ENCODE results near the gene CEBPG.

The CEBPG gene

GRCh38 chr19:33349319-33350289, 23.9 kb upstream of the CEBPG start:
- TF ChIP-seq CTCF (IDR thresholded peaks at IDR 0.05; ENCODE audit: borderline replicate concordance, insufficient read depth, low read depth, low read length): no peak
- no peak overlapping the region for H3K4me3 ChIP-seq (ENCODE audit: low read depth, low read length)

DNA sequence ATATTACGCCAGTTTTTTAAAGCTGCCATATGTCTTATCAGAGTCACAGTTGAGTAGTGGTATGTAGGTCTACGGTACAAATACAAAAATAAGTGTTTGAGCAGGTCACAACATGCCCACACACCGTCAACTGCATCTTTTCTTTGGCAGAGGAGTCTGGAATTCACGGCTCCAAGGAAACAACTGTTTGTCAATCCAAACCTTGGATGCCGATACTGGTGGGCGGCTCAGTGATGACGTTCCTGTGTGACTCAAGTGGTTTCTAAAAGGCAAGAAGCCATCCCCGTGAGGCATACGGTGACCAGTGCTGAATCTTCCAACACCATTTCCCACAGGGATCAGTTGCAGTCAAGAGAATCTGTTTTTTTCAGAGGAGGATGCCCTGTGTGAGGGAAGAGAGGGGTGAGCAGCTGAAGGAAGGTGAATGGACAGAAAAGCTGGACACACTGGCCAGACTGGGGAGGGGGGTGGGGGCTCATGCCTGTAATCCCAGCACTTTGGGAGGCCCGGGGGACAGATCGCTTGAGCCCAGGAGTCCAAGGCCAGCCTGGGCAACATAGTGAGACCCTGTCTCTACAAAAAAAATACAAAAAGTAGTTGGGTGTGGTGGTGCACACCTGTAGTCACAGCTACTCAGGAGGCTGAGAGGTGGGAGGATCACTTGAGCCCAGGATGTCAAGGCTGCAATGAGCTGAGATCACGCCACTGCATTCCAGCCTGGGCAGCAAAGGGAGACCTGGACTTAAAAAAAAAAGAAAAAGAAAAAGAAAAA, 22.8 kb upstream of the CEBPG start:
- no peak overlapping the region for H3K4me3 ChIP-seq (ENCODE audit: low read depth, low read length)
- TF ChIP-seq CTCF (IDR thresholded peaks at IDR 0.05; ENCODE audit: borderline replicate concordance, insufficient read depth, low read depth, low read length): no peak

GRCh38 chr19:33355535-33355934, 18.0 kb upstream of the CEBPG start:
- no peak for TF ChIP-seq CTCF (IDR thresholded peaks at IDR 0.05; ENCODE audit: borderline replicate concordance, insufficient read depth, low read depth, low read length)
- H3K4me3 ChIP-seq (ENCODE audit: low read depth, low read length): no peak overlapping the region

GRCh38 chr19:33357556-33357955, 16.0 kb upstream of the CEBPG start:
- no peak for TF ChIP-seq CTCF (IDR thresholded peaks at IDR 0.05; ENCODE audit: borderline replicate concordance, insufficient read depth, low read depth, low read length)
- no peak overlapping the region for H3K4me3 ChIP-seq (ENCODE audit: low read depth, low read length)

DNA sequence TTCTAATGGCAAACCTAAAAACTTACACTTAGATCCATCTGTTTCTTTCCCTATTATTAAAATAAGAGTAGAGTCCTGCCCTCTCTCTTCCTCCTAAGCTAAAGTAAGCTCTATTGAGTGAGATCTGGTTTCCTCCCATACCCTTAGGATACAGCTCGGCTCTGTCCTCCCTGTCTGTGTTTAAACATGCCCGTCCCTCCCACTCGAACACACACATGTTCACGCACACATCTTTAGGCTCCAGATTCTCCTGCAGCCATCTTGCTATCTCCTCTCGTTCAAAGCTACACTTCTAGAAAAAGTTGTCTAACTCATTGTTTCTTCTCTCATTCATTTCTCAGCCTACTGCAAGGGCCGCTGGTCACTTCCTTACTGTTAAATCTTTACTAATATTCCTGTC, 15.1 kb upstream of the CEBPG start:
- no peak for TF ChIP-seq CTCF (IDR thresholded peaks at IDR 0.05; ENCODE audit: borderline replicate concordance, insufficient read depth, low read depth, low read length)
- H3K4me3 ChIP-seq (ENCODE audit: low read depth, low read length): no peak overlapping the region

DNA sequence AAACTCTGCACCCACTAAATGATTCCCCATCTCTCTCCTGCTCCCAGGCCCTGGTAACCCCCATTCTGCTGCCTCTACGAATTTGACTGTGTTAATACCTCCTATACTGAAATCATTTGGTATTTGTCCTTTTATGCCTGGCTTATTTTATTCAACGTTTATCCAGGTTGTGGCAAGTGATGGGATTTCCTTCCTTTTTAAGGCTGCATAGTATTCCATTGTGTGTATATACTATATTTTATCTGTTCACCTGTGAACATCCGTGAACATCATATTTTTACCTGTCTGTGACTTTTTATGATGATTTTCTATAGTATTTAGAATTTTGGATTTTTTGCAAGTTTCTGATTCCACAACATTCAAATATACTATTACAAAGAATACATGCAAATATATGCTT, 13.9 kb upstream of the CEBPG start:
- TF ChIP-seq CTCF (IDR thresholded peaks at IDR 0.05; ENCODE audit: borderline replicate concordance, insufficient read depth, low read depth, low read length): no peak
- no peak overlapping the region for H3K4me3 ChIP-seq (ENCODE audit: low read depth, low read length)
